Omental fat pad (tissue), 4 donors: ENCODE measurements around the gene CDC42BPB. TPM values are rescaled to one million over a fixed set of nuclear protein-coding genes. Genes with fewer than 3 reads are reported as not detected.

Experiments
- ATAC-seq: fragments of 150-250 bp; one replicate; pipeline ENCODE4 v1.9.1; 2016; ENCODE audit warnings: mild to moderate bottlenecking, moderate library complexity; ENCODE audit not compliant: low FRiP score
- DNase-seq: peaks from one replicate; pipeline ENCODE4 v3.0.0-alpha.2; 2019; ENCODE audit warnings: low spot score
- CTCF ChIP-seq, 3 donors: fragments of 450-650 bp; IDR thresholded peaks; one replicate each; pipeline ENCODE4 v1.5.1; 2016 to 2017; ENCODE audit warnings: antibody characterized with exemption in 3 of 3, mild to moderate bottlenecking in 3 of 3, moderate library complexity in 2 of 3
- total RNA-seq, 4 donors: library from RNA; depleted of rRNA; stranded (reverse); fragments of >200 nt; gene quantifications; one replicate each; pipeline ENCODE4 v1.1.0, GENCODE V29; 2016

The CDC42BPB gene
- total RNA-seq, 4 donors from 2014 or later = 63.7 to 131 (median 113) TPM

GRCh38 chr14:103101963-103102688, 44.8 kb upstream of the CDC42BPB start:
- ATAC-seq (no peak), DNase-seq (no peak)
- no peak for TF ChIP-seq CTCF (IDR thresholded peaks at IDR 0.05)

GRCh38 chr14:103101257-103101962, 44.1 kb upstream of the CDC42BPB start:
- ATAC-seq = no peak
- no peak for DNase-seq
- no peak for TF ChIP-seq CTCF (IDR thresholded peaks at IDR 0.05)

GRCh38 chr14:103100281-103101121, 43.2 kb upstream of the CDC42BPB start:
- no peak for TF ChIP-seq CTCF (IDR thresholded peaks at IDR 0.05)
- ATAC-seq (no peak), DNase-seq (no peak)

DNA sequence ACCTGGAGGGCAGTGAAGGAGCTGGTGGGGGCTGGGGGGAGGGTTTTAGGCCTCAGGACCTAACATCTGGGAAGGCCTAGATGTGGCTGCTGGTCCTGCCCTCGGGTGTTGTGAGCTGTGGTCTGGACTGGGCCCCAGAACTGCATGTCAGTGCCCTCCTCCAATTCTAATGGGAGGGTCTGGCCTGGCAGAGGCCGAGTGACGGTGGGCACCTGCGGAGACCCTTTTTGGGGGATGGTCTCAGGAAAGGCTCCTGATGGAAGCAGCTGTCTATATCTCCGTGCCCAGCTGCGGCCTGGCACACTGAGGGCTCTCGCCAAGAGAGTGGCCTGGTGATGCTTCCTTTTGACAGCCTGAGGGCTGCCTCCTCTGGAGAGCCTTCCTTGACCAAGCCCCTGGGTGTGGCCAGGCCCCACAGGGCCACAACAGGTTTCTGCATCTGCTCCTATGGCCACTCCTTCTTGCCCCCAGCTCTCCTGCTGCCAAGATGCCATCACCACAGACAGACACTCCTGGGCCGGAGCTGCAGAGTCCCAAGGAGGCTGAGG, 42.5 kb upstream of the CDC42BPB start:
- no peak for TF ChIP-seq CTCF (IDR thresholded peaks at IDR 0.05)
- ATAC-seq (no peak), DNase-seq (no peak)

DNA sequence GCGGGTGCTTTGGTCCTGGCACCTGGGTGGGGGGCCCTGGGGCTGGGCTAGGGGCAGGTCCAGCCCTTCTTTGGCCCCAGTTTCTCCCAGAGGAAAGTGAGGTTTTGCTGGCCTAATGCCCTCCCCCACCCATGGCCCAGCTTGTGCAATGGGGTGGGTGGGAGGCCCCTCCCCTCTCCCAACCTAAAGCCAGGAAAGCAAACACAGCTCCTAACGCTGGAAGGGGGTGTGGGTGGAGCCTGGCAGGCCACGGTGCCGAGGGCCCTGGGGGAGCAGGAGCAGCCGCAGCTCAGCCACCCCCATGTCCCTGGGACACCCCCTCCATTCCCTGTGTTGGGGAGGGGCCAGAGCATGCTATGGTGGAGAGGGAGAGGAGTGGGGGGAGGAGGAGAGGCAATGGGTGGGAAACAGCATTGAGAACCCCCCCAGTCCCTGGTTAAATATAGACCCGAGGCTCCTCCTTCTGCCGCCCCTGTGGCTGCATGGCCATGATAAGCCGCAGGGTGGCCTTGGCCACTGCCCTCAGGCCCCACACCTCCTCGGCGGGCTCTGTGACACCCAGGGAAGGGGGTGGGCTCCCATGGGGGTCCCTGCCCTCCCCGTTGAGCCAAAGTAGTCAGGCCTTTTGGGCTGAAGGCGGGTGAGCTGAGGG, 41.9 kb upstream of the CDC42BPB start:
- no peak for TF ChIP-seq CTCF (IDR thresholded peaks at IDR 0.05)
- ATAC-seq (no peak), DNase-seq (no peak)
